Endothelial cell of umbilical vein (primary cell): ENCODE measurements around the gene TEX55. TPM values are rescaled to one million over a fixed set of nuclear protein-coding genes. Genes with fewer than 3 reads are reported as not detected.
"Not testable (repeated sequence)": the region's sequence is repeated elsewhere in the genome, so short reads cannot be mapped to it uniquely, and the experiment has no call there.

Source experiments
- BruUV-seq: library from RNA; stranded (reverse); fragments of 400-500 nt; replicated peaks from 2 replicates; lab custom pipeline; 2021; lab: Mats Ljungman, UMichigan
- CTCF ChIA-PET: fragments of 300-600, 350-600 bp; sonication (Branson Sonifier 250); formaldehyde crosslinking; loops from one replicate; lab custom pipeline; 2021; ENCODE audit warnings: antibody characterized with exemption, inconsistent platforms; lab: Charles Lee
- POLR2A ChIA-PET: fragments of 300-600, 350-600 bp; sonication (Branson Sonifier 250); formaldehyde crosslinking; loops from one replicate; lab custom pipeline; 2021; ENCODE audit warnings: antibody characterized with exemption, inconsistent platforms; lab: Charles Lee
- DNase-seq: peaks from one replicate; pipeline ENCODE4 v3.0.0-alpha.2; 2011; ENCODE audit warnings: low read depth, low spot score
- FAIRE-seq: peaks from 2 replicates; lab custom pipeline; 2011; peaks lifted over from hg19 to GRCh38; lab: Jason Lieb, UNC
- H2AFZ ChIP-seq: 2 replicates; pipeline ENCODE4 v1.6.0; 2012; ENCODE audit warnings: low read depth, low read length, control low read depth, inconsistent platforms
- H3K27ac ChIP-seq: 2 replicates; pipeline ENCODE4 v1.5.1; 2011; ENCODE audit warnings: low read depth, mild to moderate bottlenecking, control low read depth, low read length, moderate library complexity; ENCODE audit not compliant: insufficient read depth
- H3K27me3 ChIP-seq, 2 experiments: 2 replicates each; pipeline versions ENCODE4 v1.6.0 to v1.6.1; 2011; ENCODE audit warnings: low read length in 2 of 2, mixed read lengths in 1 of 2; ENCODE audit not compliant: control insufficient read depth in 2 of 2, insufficient read depth in 2 of 2
- H3K36me3 ChIP-seq, 2 experiments: 2 replicates in 1 of 2; 3 replicates in 1 of 2; pipeline ENCODE4 v1.5.1; 2011; ENCODE audit warnings: low read length in 2 of 2, mild to moderate bottlenecking in 1 of 2, moderate library complexity in 1 of 2; ENCODE audit not compliant: control insufficient read depth in 2 of 2, insufficient read depth in 2 of 2; ENCODE audit errors: extremely low read depth in 1 of 2
- H3K4me1 ChIP-seq: 3 replicates; pipeline ENCODE4 v1.5.1; 2011; ENCODE audit warnings: mild to moderate bottlenecking, low read length; ENCODE audit not compliant: control insufficient read depth, insufficient read depth; ENCODE audit errors: extremely low read depth
- H3K4me2 ChIP-seq: 2 replicates; pipeline ENCODE4 v1.6.1; 2011; ENCODE audit warnings: low read length, control low read depth, mixed read lengths; ENCODE audit not compliant: insufficient read depth
- H3K4me3 ChIP-seq, 3 experiments: fragments of 200-600 bp in 1 of 3; sonication (generic), shearing (Covaris generic) in 1 of 3; replicated peaks in 1 of 3; 2 replicates each; pipeline ENCODE4 v1.5.1; 2011 to 2016; ENCODE audit warnings: control low read depth in 3 of 3, low read length in 3 of 3, mild to moderate bottlenecking in 2 of 3, inconsistent platforms in 1 of 3, low read depth in 1 of 3, moderate library complexity in 1 of 3; ENCODE audit not compliant: insufficient read depth in 1 of 3
- H3K79me2 ChIP-seq: 2 replicates; pipeline ENCODE4 v1.6.0; 2012; ENCODE audit warnings: low read length, inconsistent platforms; ENCODE audit not compliant: control insufficient read depth, insufficient read depth
- H3K9ac ChIP-seq: replicated peaks from 2 replicates; pipeline ENCODE3; 2011; ENCODE audit warnings: low read length, control low read depth; ENCODE audit not compliant: insufficient read depth; ENCODE audit errors: extremely low read depth
- H3K9me1 ChIP-seq: replicated peaks from 3 replicates; pipeline ENCODE4 v1.6.0; 2011; ENCODE audit warnings: mild to moderate bottlenecking, low read length; ENCODE audit not compliant: control insufficient read depth, insufficient read depth; ENCODE audit errors: extremely low read depth
- H3K9me3 ChIP-seq: replicated peaks from 2 replicates; pipeline ENCODE4 v1.5.1; 2012; ENCODE audit warnings: low read length, inconsistent platforms; ENCODE audit not compliant: control insufficient read depth, insufficient read depth
- H4K20me1 ChIP-seq: replicated peaks from 2 replicates; pipeline ENCODE3; 2011; ENCODE audit warnings: mild to moderate bottlenecking, low read length; ENCODE audit not compliant: control insufficient read depth, insufficient read depth; ENCODE audit errors: extremely low read depth
- EZH2 ChIP-seq: IDR thresholded peaks from 2 replicates; pipeline ENCODE4 v1.6.1; 2012; ENCODE audit warnings: borderline replicate concordance, low read depth, mild to moderate bottlenecking, moderate library complexity, low read length, inconsistent platforms; ENCODE audit not compliant: severe bottlenecking
- FOS ChIP-seq: IDR thresholded peaks from 2 replicates; pipeline ENCODE4 v1.6.1; 2011; ENCODE audit warnings: mild to moderate bottlenecking, low read length, moderate library complexity, borderline replicate concordance; ENCODE audit not compliant: insufficient read depth
- GATA2 ChIP-seq: IDR thresholded peaks from 2 replicates; pipeline ENCODE4 v1.7.0; 2011; ENCODE audit warnings: low read depth, mild to moderate bottlenecking, moderate library complexity, mixed read lengths, low read length; ENCODE audit not compliant: insufficient read length, insufficient read depth
- JUN ChIP-seq: IDR thresholded peaks from 2 replicates; pipeline ENCODE4 v1.6.1; 2011; ENCODE audit warnings: borderline replicate concordance, low read depth; ENCODE audit not compliant: insufficient read length, insufficient read depth
- MAX ChIP-seq: IDR thresholded peaks from 2 replicates; pipeline ENCODE4 v1.6.1; 2011; ENCODE audit not compliant: insufficient read depth, insufficient read length
- MYC ChIP-seq: IDR thresholded peaks from one replicate; pipeline ENCODE4 v1.6.1; 2011; ENCODE audit warnings: mild to moderate bottlenecking, low read depth, low read length
- POLR2A ChIP-seq: IDR thresholded peaks from 2 replicates; pipeline ENCODE4 v1.6.1; 2012; ENCODE audit warnings: low read depth, mild to moderate bottlenecking, control low read depth, low read length
- POLR2AphosphoS5 ChIP-seq: IDR thresholded peaks from 2 replicates; pipeline ENCODE4 v1.6.1; 2012; ENCODE audit warnings: low read depth, mild to moderate bottlenecking, control low read depth, low read length, moderate library complexity; ENCODE audit not compliant: insufficient read depth
- dilution Hi-C: fragments of 300-500 bp; cut with MboI; formaldehyde crosslinking; loops from one replicate; pipeline ENCODE4 v1.15.0; 2019; ENCODE audit warnings: low sequenced_read_pairs; ENCODE audit not compliant: extremely low pct_ligation_motif_present
- intact Hi-C: fragments of 100-400 bp; cut with micrococcal nuclease; formaldehyde crosslinking; loops from one replicate; pipeline ENCODE4 v1.10.0; 2022
- polyA plus RNA-seq, 4 experiments: library from polyadenylated mRNA; depleted of rRNA in 3 of 4; stranded (reverse) in 3 of 4; unstranded in 1 of 4; fragments of >200 nt; gene quantifications; 2 replicates each; pipeline versions ENCODE4 v1.2.1 to v1.2.3, GENCODE V29; 2011 to 2012; ENCODE audit warnings: missing spikeins in 1 of 4
- total RNA-seq: library from RNA; stranded (reverse); gene quantifications from 2 replicates; pipeline ENCODE4 v1.2.3, GENCODE V29; 2021
- TF ChIP-seq, protein P1 (sequence below), 2 donors: IDR thresholded peaks; 1 replicate in 1 of 2; 2 replicates in 1 of 2; pipeline ENCODE4 v1.5.1; 2011; ENCODE audit warnings: low read length in 2 of 2, mild to moderate bottlenecking in 2 of 2, moderate library complexity in 2 of 2, control low read depth in 1 of 2, inconsistent platforms in 1 of 2, low read depth in 1 of 2; ENCODE audit not compliant: insufficient read depth in 1 of 2; ENCODE audit errors: extremely low read depth in 1 of 2

TEX55 gene
- total and polyA plus RNA-seq, 2 donors (not counting 3 experiments of a cell fraction or from before 2014, with no cell fraction given), result not detected

DNA sequence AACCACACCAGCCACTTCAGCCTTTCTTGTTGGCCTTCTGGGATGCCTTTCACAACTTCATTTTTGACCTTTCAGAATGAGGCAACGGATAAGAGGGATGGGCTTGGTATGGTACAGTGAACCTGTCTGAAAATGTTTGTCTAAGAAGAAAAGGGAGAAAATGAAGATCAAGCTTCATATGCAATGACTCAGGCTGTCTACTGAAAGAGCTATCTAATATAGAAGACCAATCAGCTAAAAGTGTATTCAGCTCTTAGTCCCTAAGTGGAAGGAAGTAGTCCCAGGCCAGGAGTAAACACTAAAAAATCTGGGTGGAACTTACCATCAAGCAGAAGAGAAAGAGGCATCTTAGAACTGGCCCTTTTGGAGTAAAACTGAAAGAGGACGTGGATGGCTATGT, 15.3 kb downstream of the TEX55 start:
- no peak overlapping the region for H3K27ac ChIP-seq
- dilution Hi-C loops, result no loop called here
- DNase-seq (no peak), FAIRE-seq (no peak)
- no peak overlapping the region for H3K4me2 ChIP-seq
- no peaks in the 10 kb centered on the region for H3K36me3 ChIP-seq
- H3K27me3 ChIP-seq, result no peaks in the 10 kb centered on the region
- no peaks in the 10 kb centered on the region for H3K9me3 ChIP-seq
- no peaks in the 10 kb centered on the region for H3K4me1 ChIP-seq
- no peaks in the 10 kb centered on the region for H4K20me1 ChIP-seq
- no peak overlapping the region for H2AFZ ChIP-seq
- CTCF ChIA-PET, result interaction anchor here (0.6 to 2.1 kb wide), 2 partner anchors 12 to 17 kb away, joined by 3 to 7 read pairs; partner anchors contain the start of gene UPK1B
- intact Hi-C loops, result no loop called here
- no peaks in the 10 kb centered on the region for H3K79me2 ChIP-seq
- H3K4me3 ChIP-seq, result no peak overlapping the region
- TF ChIP-seq POLR2AphosphoS5 (no peak), EZH2 (no peak), GATA2 (no peak), MYC (no peak), FOS (no peak), MAX (no peak), JUN (no peak), POLR2A (no peak)
- TF ChIP-seq, protein P1, sequence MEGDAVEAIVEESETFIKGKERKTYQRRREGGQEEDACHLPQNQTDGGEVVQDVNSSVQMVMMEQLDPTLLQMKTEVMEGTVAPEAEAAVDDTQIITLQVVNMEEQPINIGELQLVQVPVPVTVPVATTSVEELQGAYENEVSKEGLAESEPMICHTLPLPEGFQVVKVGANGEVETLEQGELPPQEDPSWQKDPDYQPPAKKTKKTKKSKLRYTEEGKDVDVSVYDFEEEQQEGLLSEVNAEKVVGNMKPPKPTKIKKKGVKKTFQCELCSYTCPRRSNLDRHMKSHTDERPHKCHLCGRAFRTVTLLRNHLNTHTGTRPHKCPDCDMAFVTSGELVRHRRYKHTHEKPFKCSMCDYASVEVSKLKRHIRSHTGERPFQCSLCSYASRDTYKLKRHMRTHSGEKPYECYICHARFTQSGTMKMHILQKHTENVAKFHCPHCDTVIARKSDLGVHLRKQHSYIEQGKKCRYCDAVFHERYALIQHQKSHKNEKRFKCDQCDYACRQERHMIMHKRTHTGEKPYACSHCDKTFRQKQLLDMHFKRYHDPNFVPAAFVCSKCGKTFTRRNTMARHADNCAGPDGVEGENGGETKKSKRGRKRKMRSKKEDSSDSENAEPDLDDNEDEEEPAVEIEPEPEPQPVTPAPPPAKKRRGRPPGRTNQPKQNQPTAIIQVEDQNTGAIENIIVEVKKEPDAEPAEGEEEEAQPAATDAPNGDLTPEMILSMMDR (IDR thresholded peaks at IDR 0.05; ENCODE audit: extremely low read depth in 1 of 2, insufficient read depth in 1 of 2, low read depth in 1 of 2, low read length in 2 of 2), result no peak
- POLR2A ChIA-PET, result no interaction called here
- no TSS peak for BruUV-seq
- H3K9ac ChIP-seq, result no peak overlapping the region
- H3K9me1 ChIP-seq, result no peaks in the 10 kb centered on the region

GRCh38 chr3:119164745-119165144, 18.8 kb downstream of the TEX55 start:
- POLR2A ChIA-PET, H3K4me3 ChIP-seq, H3K4me2 ChIP-seq, H2AFZ ChIP-seq, H3K36me3 ChIP-seq, CTCF ChIA-PET, BruUV-seq, H3K9me1 ChIP-seq, H3K79me2 ChIP-seq, H4K20me1 ChIP-seq, H3K9ac ChIP-seq, H3K27ac ChIP-seq, dilution Hi-C loops, H3K9me3 ChIP-seq, DNase-seq, H3K4me1 ChIP-seq, H3K27me3 ChIP-seq, FAIRE-seq, intact Hi-C loops: not testable (repeated sequence)
